Right lobe of liver (tissue), 6 donors: ENCODE results near the gene UHMK1. TPM values are rescaled to one million over a fixed set of nuclear protein-coding genes. Genes with fewer than 3 reads are reported as not detected.

ENCODE experiments used
- ATAC-seq, 4 donors: fragments of 200-7000 bp; cut with Tn5 transposase; one replicate each; pipeline ENCODE4 v1.9.1; 2020; ENCODE audit warnings: mild to moderate bottlenecking in 4 of 4, moderate library complexity in 4 of 4
- DNase-seq, 3 donors: peaks; one replicate each; pipeline ENCODE4 v3.0.0-alpha.2; 2020
- H3K27ac ChIP-seq, 3 donors: fragments of 200-600 bp; one replicate each; pipeline ENCODE4 v1.8.0; 2022
- H3K27me3 ChIP-seq, 2 donors: fragments of 200-600 bp; one replicate each; pipeline ENCODE4 v1.8.0; 2022
- H3K36me3 ChIP-seq, 4 donors: fragments of 200-600 bp; sonication (generic) in 1 of 4; one replicate each; pipeline versions ENCODE4 v1.5.1 to v1.8.0; 2017 to 2022; ENCODE audit warnings: control low read depth in 1 of 4
- H3K4me1 ChIP-seq, 4 donors: fragments of 200-600 bp; sonication (generic) in 1 of 4; one replicate each; pipeline versions ENCODE4 v1.5.1 to v1.8.0; 2017 to 2022; ENCODE audit warnings: control low read depth in 1 of 4
- H3K4me3 ChIP-seq, 3 donors: fragments of 200-600 bp; one replicate each; pipeline ENCODE4 v1.8.0; 2022
- H3K9me3 ChIP-seq, 4 donors: fragments of 200-600 bp; sonication (generic) in 1 of 4; one replicate each; pipeline versions ENCODE4 v1.5.1 to v1.8.0; 2017 to 2022; ENCODE audit warnings: control low read depth in 1 of 4
- CTCF ChIP-seq, 4 donors: fragments of 200-600 bp in 3 of 4; fragments of 450-650 bp in 1 of 4; IDR thresholded peaks; one replicate each; pipeline versions ENCODE4 v1.5.1 to v1.8.0; 2016 to 2022; ENCODE audit warnings: antibody characterized with exemption in 4 of 4, mild to moderate bottlenecking in 2 of 4
- POLR2A ChIP-seq: fragments of 450-650 bp; IDR thresholded peaks from one replicate; pipeline ENCODE4 v1.6.1; 2017; ENCODE audit warnings: antibody characterized with exemption, mild to moderate bottlenecking
- WGBS: methylation state at CpG from one replicate; pipeline ENCODE4 v1.1.6; 2018; ENCODE audit warnings: low coverage, low lambda C conversion rate; ENCODE audit not compliant: insufficient coverage; ENCODE audit errors: missing lambda C conversion rate; 5-methylcytosine and 5-hydroxymethylcytosine counted together
- intact Hi-C, 2 donors: fragments of 100-400 bp; cut with DNase I; formaldehyde crosslinking; loops; one replicate each; pipeline versions ENCODE4 v1.11.2 to v1.14.1; 2022
- total RNA-seq, 6 experiments: library from RNA; depleted of rRNA in 2 of 6; stranded (reverse); fragments of >200 nt in 2 of 6; fragmentation: NEBNext Ultra II Directional in 3 of 6; extraction: Animal tissue kit (Norgen Biotek cat#: 25700) in 3 of 6; gene quantifications; one replicate each; pipeline versions ENCODE4 v1.1.0 to v1.2.4, GENCODE V29; 2016 to 2023
- donor health status: DM: no; HTN: yes; CAD: no.
- donor health status: DM: no; HTN: no; CAD: no.
- donor health status: DM: no; HTN: no; CAD: no.
- donor health status: DM: no; HTN: yes; CAD: no.
- donor health status: DM: no; HTN: yes; CAD: no.

The UHMK1 gene
- total RNA-seq, 6 experiments from 2014 or later: 28.8 to 51.6 (median 38.4) TPM

DNA sequence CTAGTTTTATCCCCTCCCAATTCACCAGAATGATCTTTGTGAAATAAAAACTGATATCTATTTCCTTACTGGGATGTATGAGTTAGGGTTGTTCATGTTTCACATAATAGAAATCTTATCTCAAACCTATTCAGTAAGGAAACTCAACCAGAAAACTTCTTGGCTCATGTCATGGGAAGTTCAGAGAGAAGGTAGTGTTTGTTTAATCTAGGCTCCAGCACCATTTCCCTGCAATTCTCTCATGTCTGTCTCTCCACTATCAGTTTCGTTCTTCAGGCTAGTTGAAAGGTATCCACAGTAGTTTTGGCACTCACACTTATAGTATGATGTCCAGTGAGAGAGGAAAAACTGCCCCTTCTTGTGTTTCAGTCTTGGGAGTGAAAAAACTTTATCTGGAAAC lies 34.6 kb upstream of the UHMK1 start:
- no peak for TF ChIP-seq POLR2A
- no peak for TF ChIP-seq CTCF (IDR thresholded peaks at IDR 0.05)
- ATAC-seq (no peak), DNase-seq (no peak)
- H3K4me3 ChIP-seq: no peak overlapping the region
- H3K4me1 ChIP-seq: no peaks in the 10 kb centered on the region
- no peaks in the 10 kb centered on the region for H3K27me3 ChIP-seq
- no peak overlapping the region for H3K27ac ChIP-seq
- WGBS: 12% methylated on average over 1 of the region's 1 CpG
- no peaks in the 10 kb centered on the region for H3K9me3 ChIP-seq
- no peaks in the 10 kb centered on the region for H3K36me3 ChIP-seq
- intact Hi-C loops: no loop called here

DNA sequence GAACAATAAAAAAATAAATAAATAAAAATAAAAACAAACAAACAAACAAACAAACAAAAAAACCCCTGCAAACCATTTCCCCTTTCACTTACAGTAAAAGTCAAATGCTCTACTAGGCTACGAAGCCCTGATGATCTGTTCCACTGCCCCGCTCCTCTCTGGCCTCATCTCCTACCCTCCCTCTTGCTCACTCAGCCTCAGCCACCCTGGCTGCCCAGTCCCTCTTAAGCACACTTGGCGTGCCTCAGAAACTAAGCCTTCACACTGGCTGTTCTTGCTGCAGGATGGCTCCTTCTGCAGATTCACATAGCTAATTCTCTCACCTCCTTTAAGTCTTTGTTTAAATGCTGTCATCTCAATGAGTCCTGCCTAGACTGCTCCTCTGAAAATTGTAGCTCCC lies 30.8 kb upstream of the UHMK1 start:
- Histone ChIP-seq H3K9me3 (no peaks in the 10 kb centered on the region), H3K4me1 (no peaks in the 10 kb centered on the region), H3K36me3 (no peaks in the 10 kb centered on the region), H3K4me3 (no peak overlapping the region), H3K27ac (no peak overlapping the region), H3K27me3 (no peaks in the 10 kb centered on the region)
- DNase-seq (no peak), ATAC-seq (no peak)
- WGBS: 82% methylated on average over 3 of the region's 3 CpGs
- TF ChIP-seq POLR2A (no peak), CTCF (IDR thresholded peaks at IDR 0.05) (no peak)
- intact Hi-C loops: no loop called here

DNA sequence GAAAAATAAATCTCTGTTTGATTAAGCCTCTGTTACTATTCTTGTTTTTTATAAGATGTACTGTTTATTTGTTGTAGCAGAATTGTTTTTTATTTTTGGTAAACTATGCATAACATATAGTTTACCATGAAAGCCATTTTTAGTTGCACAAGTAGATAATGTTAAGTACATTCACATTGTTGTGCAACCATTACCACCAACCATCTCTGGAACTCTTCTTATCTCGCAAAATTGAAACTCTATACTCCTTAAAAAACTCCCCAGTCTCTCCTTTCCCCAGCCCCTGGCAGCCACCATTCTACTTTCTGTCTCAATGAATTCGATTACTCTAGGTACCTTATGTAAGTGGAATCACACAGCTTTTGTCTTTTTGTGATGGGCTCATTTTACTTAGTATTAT lies 27.4 kb upstream of the UHMK1 start:
- intact Hi-C loops: no loop called here
- no peak overlapping the region for H3K27ac ChIP-seq
- H3K36me3 ChIP-seq: no peaks in the 10 kb centered on the region
- H3K4me1 ChIP-seq: no peaks in the 10 kb centered on the region
- TF ChIP-seq POLR2A (no peak), CTCF (IDR thresholded peaks at IDR 0.05) (no peak)
- WGBS: 39% methylated on average over 2 of the region's 2 CpGs
- DNase-seq (no peak), ATAC-seq (no peak)
- H3K27me3 ChIP-seq: no peaks in the 10 kb centered on the region
- H3K4me3 ChIP-seq: no peak overlapping the region
- H3K9me3 ChIP-seq: no peaks in the 10 kb centered on the region

GRCh38 chr1:162471290-162471853 lies 26.2 kb upstream of the UHMK1 start:
- Histone ChIP-seq H3K4me3 (no peak overlapping the region), H3K27ac (no peak overlapping the region), H3K4me1 (no peaks in the 10 kb centered on the region), H3K36me3 (no peaks in the 10 kb centered on the region), H3K27me3 (no peaks in the 10 kb centered on the region), H3K9me3 (no peaks in the 10 kb centered on the region)
- intact Hi-C loops: no loop called here
- DNase-seq: no peak
- no peak for ATAC-seq
- no peak for TF ChIP-seq CTCF (IDR thresholded peaks at IDR 0.05)
- no peak for TF ChIP-seq POLR2A
- 37% methylated on average over 6 of the region's 6 CpGs for WGBS

DNA sequence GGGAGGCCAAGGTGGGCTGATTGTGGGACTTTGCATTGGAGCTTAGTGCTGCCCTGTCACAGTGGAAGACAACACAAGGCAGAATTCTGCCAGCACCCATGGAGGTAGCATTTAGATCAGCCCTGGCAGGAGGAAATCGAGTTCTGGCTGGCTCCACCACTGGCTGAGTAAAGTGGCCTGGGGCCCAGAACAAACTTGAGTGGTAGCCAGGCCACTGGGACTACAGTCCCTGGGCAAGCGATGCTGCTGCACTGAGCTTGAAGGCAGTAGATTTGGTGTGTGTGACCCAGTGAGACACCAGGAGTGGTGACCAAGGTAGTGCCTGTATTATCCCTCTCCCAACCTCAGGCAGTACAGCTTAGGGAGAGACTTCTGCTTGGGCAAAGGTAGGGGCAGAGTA lies 22.5 kb upstream of the UHMK1 start:
- Histone ChIP-seq H3K4me1 (no peaks in the 10 kb centered on the region), H3K36me3 (no peaks in the 10 kb centered on the region), H3K4me3 (no peak overlapping the region), H3K27me3 (no peaks in the 10 kb centered on the region), H3K9me3 (no peaks in the 10 kb centered on the region), H3K27ac (no peak overlapping the region)
- intact Hi-C loops: no loop called here
- TF ChIP-seq POLR2A (no peak), CTCF (IDR thresholded peaks at IDR 0.05) (no peak)
- ATAC-seq: peak in 2 of 4 donors; percentile 27 to 63
- WGBS: no CpG with 5 or more reads among the region's 2 CpGs
- DNase-seq: peak in 1 of 3 donors; percentile 52
